Measurements from ENCODE around the gene SDK1.

The SDK1 gene

DNA sequence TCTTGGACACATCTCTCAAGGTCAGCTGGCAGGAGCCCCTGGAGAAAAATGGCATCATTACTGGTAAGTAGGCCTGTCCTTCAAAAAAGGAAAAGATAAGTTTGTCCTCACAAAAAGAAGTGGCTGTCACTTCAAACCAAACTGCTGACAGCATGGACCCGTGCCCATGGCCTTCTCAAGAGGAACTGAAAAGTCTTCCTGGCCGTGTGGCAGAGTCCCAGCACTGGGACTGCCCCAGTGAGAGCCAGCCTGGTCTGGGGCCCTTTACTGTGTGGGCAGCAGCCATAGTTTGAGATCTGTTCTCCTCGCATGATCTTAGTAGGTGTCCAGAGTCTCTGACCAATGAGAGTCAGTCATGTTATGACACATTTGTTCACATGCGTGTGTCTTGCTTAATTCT lies 766.8 kb downstream of the SDK1 start:
- DNase-seq, result no peak

DNA sequence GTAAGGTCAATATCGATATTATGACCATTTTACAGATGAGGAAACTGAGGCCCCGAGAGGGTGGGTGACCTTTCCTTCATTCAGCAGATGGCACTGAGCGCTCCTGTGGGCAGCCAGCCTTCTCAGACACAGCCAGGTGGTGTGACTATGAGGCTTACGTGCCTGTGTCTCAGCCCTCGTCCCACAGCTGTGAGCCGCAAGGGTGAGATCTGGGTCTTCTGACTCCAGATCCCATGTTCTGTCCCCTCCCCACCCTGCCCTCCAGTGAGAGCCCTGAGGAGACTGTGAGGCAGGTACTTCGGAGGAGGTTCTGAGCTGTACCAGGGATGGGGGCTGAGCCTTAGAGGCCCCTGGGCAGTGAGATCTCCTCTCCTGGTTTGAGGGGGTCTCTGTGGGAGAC lies 767.2 kb downstream of the SDK1 start:
- no peak for DNase-seq

DNA sequence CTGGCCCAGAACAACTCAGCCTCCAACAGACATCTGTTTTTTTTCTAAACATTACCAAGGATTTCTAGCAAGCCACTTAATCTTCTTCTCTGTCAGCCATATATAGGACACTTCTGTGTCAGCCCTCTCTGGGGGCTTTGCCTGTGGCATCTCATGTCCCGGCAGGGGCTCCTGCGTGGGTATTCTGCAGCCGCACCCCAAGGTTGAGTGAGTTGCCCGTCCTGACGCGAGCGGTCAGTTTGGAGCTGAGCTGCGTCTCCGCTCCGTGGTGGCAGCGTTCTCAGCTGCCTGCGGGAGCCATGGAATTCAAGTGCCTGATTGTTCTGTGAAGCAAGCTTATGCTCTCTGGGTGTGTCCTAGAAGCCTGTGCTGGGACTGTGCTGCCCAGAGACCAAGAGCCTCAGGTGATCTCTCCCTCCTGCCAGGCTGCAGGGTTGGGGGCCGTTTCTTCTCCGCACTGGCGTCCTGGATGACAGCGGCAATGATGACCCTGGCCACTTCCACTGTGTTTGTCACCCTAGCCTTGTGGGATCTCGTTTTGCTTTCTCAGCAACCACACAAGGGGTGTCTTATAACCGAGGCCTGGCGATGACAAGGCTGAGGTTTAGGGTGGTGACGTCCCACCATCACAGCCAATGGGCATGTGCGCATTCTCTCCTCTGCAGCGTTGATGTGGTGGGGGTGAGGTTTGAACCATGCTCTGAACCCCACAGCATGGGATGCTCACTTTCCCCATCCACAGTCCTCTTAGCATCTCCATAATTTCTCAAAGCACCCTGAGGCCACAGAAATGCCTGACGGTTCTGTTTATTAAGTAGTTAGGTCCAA lies 768.4 kb downstream of the SDK1 start:
- no peak for DNase-seq

DNA sequence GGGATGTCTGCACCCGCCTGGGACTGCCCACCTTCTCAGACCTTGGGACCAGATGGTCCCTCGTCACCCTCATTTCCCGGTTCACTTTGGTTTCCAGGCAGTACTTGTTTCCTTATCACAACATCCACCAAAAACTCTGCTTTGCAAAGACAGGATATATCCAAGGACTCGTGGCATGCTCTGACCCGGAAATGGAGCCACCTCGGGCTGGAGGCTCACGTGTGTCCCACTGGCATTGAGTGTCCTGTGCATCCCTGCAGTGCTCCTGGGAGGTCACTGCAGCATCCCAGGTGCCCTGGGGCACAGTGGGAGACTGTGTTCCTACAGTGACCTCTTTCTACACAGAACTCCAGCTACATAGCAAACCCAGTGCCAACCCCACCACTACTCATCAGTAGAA lies 769.2 kb downstream of the SDK1 start:
- no peak for DNase-seq

DNA sequence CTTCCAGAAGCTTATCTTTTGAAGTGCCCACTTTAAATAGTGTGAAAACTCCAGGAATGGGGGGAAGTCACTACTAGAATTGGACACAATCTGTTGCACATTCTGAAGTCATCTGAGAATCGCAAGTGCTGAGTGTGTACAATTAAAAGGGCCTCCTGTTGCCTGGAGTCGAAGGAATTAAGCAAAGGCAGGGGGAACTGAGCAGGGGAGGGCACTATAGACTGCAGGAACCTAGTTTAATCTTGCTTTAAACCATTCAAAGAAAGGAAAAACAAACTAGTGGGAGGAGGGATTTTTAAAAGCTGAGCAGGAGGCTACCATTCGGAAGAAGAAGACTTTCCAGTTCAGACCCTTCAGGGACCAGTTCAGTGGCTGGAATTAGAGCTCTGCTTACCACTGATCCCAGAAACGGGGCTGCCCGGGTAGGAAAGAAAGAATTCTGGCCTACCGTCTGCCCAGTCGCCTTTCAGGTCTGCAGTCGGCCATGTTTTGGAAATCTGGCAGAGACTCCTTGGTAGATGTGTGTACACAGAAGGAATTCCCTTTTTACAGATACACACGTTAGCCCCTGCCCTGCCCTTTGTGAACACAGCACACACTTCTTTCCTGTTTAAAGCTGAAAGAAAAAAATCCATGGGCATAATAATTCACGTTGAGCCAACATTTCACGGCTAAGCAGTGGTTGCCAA lies 770.5 kb downstream of the SDK1 start:
- no peak for DNase-seq

DNA sequence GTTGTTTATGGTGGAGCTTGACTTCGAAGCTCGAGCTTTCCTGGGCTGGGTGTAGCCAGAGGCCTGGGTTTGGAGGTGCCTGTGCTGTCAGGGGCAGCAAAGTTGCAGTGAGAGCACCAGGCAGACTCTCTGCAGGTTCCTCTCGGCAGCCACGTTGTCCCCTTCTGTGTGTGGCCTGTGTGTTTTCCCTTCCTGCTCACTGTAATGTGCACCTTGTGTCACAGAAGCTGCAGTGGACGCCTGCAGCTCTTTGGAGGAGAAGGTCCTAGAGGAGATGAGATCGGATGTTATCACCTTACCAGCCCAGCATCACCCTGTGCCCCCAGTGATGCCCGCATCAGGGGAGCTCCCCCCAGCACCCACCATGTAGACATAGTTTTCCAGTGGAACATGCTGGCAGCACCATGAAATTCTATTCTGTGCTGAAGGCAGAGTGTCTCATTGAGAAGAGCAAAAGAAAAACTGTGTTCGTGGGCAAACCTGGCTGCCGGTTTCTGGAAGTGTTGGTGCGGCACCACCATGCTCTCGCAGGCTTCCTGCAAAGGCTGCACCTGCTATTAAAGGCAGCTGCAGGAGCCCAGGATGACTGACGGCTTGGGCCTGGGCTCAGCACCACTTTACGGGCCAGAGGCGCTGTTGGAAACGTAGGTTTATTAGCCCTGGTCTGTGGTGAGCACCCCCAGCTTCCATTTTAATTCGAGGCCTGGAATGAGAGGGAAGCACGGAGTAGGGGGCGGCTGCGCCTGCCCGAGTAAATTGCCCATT lies 771.3 kb downstream of the SDK1 start:
- DNase-seq, result no peak

DNA sequence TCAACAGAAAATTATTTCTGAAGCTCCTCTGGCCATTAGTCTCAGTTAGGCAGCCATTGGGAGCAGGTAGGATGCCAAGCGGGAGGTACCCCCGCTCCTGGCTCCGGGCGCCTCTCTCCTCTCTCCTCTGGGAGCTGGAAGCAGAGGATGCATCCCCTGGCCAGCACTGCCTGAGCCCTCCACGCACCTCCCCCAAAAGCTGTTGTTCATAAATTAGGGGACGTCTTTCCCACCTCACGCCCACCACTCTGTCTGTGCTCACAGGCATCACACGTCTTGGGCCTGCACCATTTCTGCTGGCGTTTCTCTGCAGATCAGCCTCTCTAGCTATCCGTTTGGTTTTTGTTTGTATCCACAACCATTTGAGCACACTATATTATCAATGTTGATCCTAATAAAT lies 772.0 kb downstream of the SDK1 start:
- DNase-seq, result no peak

DNA sequence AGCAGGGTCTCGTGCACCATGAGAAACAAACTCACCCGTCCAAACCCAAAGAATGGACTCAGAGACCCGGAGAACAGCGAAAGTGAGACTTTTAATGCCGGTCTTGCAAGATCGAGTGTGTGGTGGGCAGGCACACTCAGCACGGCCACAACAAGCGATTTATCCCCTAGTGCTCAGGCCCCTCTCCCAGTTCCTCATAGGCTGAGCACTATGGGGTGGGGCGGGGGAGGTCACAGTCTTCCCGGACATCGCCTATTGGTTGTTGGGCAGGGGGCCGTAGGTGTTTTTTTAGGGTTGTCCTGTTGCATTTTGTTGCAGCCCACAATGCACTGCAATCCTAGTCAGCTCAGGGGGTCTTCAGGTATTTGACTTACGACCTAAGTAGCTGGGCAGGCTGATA lies 772.7 kb downstream of the SDK1 start:
- DNase-seq, result no peak

DNA sequence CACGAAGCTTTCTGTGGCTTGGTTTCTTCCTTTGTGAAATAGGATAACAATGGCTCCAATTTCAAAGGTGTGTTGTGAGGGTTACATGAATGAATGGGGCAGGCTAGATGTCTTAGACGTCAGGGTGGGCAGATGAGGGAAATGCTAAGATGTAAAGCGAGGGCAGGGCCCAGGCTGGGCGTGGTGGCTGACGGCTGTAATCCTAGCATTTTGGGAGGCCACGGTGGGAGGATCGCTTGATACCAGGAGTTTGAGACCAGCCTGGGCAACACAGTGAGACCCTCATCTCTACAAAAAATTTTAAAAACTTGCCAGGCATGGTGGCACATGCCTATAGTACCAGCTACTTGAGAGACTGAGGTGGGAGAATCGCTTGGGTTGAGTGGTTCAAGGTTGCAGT lies 773.4 kb downstream of the SDK1 start:
- no peak for DNase-seq

DNA sequence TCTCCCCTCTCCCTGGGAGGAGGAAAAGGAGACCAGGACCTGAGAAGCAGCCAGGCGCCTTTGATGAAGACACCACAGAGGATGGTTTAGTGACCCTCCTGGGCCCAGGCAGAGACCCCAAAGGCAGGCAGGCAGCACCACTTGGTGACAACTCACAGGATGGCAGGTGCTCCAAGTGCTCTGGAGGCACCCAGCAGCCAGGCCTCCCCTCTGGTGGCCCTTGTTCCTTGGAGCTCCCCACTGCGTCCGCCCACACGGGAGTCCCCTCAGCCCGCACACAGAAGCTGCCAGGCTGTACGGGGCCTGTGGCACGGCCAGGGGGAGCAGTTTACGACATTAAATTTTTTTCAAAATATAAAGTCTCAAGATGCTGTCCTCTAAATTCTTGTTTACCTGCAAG lies 773.9 kb downstream of the SDK1 start:
- DNase-seq, result no peak

DNA sequence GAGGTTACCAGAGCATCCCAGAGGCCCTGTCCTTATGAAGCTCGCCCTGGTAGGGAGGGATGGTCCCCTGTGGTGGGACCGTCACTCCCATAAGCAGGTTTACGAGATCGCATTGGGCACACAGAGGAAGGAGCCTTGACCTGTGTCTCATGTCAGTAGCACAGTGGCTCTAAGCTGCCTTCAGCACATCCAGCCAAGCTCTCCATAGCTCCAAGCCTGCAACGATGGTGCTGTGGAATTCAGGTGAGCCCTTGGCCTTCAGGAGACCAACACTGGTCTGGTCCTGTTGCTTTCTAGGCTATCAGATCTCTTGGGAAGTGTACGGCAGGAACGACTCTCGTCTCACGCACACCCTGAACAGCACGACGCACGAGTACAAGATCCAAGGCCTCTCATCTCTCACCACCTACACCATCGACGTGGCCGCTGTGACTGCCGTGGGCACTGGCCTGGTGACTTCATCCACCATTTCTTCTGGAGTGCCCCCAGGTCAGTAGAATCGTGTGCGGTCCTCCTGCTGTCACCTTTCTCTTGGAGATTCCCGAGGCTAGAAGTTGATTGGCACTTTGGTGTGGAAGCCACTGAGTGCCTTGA lies 775.7 kb downstream of the SDK1 start:
- no peak for DNase-seq

DNA sequence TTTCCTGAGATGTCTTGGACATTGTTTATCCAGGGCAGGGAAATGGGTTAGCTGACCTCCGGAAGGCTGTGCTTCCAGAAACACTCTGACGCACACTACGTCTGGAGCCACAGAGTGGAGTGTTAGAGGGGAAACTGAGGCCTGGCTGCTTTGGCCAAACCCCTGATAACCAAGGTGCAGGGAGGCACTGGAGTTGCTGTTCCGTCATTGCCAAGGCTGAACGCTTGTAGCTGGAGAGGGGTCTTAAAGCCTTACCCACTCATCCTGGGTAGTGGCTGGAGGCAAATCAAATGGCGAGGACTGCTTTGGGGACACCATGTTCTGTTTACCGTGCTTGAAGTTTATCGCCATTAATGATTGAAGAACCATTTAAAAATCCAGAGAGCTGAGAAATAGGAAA lies 776.9 kb downstream of the SDK1 start:
- no peak for DNase-seq

DNA sequence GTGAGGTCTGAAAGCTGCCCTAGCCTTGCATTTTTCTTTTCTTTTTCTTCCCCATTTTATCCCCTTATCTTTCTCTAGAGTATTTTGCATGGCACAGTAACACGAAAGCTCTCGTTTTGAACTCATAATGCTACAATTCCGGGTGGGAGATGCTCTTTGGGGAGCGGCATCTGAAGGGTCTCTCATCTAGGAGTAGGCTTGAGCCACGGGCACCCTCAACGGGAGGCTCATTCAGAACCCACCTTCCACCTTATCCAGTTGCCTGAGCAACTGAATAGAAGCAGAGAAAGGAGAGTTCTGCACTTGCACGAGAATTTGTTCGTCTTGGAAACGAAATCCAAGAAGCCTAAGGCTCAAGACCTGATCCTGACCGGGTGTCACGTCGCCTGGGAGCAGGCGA lies 777.5 kb downstream of the SDK1 start:
- no peak for DNase-seq

DNA sequence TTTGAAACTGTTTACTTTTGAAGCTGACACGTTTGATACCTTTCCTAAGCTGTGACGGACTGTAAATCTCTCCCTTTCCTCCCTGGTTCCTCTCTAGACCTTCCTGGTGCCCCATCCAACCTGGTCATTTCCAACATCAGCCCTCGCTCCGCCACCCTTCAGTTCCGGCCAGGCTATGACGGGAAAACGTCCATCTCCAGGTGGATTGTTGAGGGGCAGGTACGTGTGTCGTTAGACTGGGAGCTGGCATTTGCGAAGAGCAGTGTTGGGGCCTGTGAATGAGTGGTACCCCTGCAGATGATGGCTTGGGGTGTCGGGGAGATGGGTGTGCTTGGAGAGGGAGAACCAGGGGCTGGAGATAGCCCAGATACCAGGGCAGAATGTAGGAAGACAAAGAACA lies 778.3 kb downstream of the SDK1 start:
- no peak for DNase-seq

DNA sequence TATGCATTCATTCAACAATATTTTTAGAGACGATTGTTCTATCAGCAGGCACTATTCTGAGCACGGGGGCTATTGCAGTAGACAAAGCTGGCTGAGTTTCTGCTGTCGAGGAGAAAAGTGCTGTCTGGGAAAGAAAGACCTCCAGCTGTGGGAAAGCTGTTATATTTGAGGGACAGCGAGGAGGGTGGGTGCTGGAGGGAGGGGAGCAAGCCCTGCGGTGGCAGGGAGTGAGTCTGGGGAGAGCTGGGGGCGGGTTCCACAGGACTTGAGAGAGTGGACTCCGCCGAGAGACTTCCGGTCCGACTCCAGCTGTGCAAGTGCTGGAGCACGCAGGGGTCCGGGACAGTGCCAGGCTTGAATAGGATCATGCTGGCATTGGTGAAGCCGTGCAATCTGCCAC lies 778.9 kb downstream of the SDK1 start:
- no peak for DNase-seq

DNA sequence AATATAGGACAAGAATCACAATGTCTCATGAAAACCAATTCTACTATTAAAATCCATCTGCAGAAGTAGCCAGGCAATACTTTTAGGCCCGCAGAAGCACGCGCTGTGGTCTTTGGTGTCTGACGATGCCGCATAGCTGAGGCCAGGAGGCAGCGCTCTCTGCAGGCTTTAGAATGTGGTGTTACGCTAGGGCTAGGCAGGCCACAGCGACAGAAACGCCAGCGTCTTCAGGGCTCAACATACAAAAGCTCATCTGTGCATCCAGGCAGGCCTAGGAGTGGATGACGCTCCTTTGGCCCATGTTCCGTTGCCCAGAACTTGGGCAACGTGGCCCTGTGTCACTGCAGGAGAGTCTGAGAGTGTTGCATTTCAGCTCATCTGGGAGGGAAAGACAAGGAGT lies 779.9 kb downstream of the SDK1 start:
- no peak for DNase-seq

DNA sequence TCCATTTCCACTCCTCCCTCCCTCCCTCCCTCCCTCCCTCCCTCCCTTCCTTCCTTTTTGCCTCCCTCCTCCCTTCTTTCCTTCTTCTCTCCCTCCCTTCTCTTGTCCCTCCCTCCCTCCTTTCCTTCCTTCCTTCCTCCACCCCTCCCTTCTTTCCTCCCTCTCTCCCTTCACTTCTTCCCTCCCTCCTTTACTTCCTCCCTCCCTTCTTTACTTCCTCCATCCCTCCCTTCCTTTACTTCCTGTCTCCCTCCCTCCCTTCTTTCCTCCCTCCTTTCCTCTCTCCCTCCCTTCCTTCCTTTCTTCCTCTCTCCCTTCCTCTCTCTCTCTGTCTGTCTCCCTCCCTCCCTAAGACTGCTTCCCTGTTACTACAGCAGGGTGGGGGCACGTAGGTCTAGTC lies 782.5 kb downstream of the SDK1 start:
- no peak for DNase-seq

DNA sequence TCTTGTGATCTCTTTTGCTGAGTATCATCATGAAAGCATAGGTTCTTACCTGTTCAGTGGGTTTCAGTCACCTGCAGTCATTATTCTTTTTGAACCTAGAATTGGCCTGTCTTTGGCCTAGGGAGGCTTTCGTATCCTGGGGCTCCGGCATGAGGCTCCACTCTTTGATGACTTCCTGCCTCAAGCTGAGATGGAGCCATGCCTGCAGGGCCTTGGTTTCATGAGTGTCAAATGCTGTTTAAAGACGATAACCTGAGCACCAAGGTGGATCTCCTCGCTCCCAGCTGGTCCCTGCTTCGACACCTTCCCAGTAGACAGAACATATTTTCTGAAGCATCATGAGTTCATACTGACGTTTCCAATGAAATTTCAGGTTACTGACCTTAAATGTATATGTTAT lies 783.2 kb downstream of the SDK1 start:
- no peak for DNase-seq

DNA sequence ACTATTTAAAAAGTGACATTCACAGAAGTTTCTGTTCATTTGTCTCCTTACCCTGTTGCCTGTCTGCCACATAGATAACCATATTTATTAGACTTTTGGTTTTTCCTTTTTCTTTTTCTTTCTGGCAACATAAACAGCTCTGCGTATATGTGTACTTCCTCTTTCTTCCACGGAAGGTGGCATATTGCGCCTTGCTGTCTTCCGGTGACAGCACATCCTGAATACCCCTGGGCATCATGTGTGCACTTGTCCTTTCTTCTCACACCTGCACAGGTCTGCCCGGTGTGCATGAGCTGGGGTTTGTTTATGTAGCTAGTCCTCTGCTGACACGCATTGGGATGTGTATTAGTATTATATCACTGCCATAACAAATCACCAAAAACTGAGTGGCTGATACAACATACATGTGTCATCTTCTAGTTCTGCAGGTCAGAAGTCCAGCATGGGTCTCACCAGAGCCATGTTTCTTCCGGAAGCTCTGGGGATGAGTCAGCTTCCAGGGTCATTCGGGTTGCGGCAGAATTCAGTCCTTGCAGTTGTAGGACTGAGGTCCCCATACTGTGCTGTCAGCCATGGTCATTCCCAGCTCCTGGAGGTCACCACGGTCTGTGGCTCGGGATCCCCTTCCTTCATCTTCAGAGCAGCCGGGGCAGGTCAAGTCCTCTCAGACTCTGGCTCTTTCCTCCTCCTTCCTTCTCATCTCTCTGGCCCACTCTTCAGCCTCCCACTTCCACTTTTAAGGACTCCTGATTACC lies 785.1 kb downstream of the SDK1 start:
- no peak for DNase-seq

DNA sequence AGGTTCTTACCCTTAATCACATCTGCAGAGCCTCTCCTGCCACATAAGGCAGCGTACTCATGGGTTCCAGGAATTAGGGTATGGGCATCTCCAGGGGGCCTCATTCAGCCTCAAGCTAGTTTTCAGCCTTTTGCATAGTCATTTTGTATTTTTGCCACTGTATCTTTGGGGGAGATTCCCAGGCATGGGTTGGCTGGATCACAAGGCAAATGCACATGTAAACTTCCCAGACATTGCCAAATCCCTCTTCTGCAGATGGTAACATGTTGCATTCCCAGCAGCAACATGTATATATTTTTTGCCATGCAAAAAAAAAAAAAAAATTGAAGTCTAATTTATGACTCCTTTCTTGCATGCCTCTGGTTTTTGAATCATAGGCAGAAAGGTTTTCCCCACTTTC lies 785.7 kb downstream of the SDK1 start:
- no peak for DNase-seq

DNA sequence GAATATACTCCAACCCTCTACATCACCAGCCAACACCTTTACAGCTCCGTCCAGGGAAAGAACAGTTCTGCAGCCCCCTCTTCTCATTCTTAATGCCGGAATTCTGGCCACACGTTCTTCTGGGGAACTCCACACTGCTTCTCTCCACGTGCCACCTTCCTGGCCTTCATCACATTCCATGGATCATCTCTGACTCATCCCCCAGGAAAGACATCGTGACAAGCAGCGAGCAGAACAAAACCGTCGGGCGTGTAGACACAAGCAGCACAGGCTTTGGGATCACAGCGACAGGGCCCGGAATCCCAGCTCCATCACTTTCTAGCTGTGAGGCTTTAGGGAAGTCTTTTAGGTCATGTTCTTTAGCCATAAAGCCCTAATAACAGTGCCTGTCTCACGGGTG lies 790.7 kb downstream of the SDK1 start:
- DNase-seq, result no peak

DNA sequence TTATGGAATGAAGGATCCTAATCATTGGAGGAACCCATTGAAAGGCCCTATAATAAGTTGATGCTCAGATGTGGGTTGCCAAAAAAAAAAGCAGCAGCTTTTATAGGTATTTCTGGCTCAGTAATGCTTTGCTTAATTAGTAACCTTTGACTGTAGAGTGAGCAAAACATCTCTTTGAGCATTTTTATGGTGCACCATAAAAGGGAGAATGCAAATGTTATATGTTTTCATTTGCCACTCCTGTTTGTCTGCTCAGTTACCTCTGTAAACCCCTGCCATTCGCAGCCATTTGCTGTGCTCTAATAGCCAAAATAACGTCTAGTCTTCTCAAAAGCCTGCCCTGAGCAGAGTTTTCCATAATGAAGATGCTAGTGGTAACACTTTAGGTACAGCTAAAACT lies 792.0 kb downstream of the SDK1 start:
- DNase-seq, result no peak

DNA sequence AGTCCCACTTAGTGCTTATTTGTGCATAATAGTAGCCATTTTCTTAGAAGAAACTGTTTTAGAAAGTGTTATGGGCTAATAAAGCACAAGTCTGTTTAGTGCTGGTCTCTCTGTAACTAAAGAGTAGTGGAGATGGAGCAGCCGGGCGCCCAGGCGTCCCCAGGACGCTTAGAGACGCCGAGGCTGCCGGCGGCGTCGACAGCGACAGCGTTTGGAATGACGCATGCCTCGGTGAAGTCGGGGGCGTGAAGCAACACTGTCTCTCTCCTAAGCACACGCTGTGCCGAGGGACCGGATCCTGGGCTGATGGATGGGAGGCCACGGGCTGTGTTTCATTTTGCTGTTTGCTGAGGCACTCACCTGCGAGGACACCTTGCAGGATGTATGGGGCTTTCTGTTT lies 792.4 kb downstream of the SDK1 start:
- no peak for DNase-seq
